GM12891 (cell line): ENCODE results near the gene C2orf76.

Experiments
- POLR2A ChIP-seq: IDR thresholded peaks from 2 replicates; pipeline ENCODE4 v1.6.1; 2011; ENCODE audit warnings: low read depth, low read length, control low read depth
- POLR2AphosphoS5 ChIP-seq: IDR thresholded peaks from 2 replicates; pipeline ENCODE4 v1.6.1; 2011; ENCODE audit warnings: low read depth, low read length, control low read depth
- POU2F2 ChIP-seq: IDR thresholded peaks from 2 replicates; pipeline ENCODE4 v1.6.1; 2011; ENCODE audit warnings: low read depth, mild to moderate bottlenecking, control low read depth, low read length, moderate library complexity
- TAF1 ChIP-seq: IDR thresholded peaks from 2 replicates; pipeline ENCODE4 v1.6.1; 2011; ENCODE audit warnings: low read depth, low read length, control low read depth

- TF ChIP-seq POLR2AphosphoS5 (no peak), TAF1 (no peak), POLR2A (no peak), POU2F2 (no peak)
Measured at GRCh38 chr2:119323459-119323858, 43.2 kb downstream of the C2orf76 start.
